ENCODE measurements around the gene SLC46A3. TPM values are rescaled to one million over a fixed set of nuclear protein-coding genes. Genes with fewer than 3 reads are reported as not detected.
"Not testable (repeated sequence)": the region's sequence is repeated elsewhere in the genome, so short reads cannot be mapped to it uniquely, and the experiment has no call there.

SLC46A3 gene
- total and polyA plus RNA-seq, 7 donors, result 6.7 to 25.6 (median 14.5) TPM

DNA sequence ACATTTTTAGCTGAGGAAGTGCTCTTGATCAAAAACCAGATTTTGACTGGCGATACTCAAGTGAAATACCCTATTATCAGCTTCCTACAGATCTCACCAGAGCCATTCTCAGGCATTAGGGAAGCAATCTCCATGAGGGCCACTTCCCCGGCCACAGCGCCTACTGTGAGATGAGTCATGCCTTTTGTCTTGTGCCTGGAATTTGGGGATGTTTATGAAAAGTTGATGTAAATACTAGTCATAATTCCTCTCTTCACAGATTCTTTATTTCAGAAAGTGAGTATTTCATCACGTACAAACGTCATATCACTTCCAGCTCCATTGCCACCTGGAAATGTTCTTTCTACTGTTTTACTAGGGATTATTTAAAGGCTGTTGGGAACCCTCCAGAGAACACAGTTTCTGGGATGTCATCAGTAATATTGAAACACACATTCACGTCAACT lies 25.3 kb upstream of the SLC46A3 start:
- Histone ChIP-seq H3K36me3 (no peaks in the 10 kb centered on the region), H3K27me3 (no peaks in the 10 kb centered on the region), H3K4me3 (no peak overlapping the region), H3K27ac (peak overlapping the region in 2 of 4 donors; percentile 17 to 24), H3K4me1 (no peaks in the 10 kb centered on the region), H3K9me3 (no peaks in the 10 kb centered on the region)
- peak in 1 of 4 donors; percentile 54 for TF ChIP-seq POLR2AphosphoS5 (IDR thresholded peaks at IDR 0.05)
- no peak for TF ChIP-seq CTCF (IDR thresholded peaks at IDR 0.05)
- TF ChIP-seq EP300 (IDR thresholded peaks at IDR 0.05), result peak in 1 of 4 donors; percentile 30
- no peak for TF ChIP-seq POLR2A (IDR thresholded peaks at IDR 0.05)
- intact Hi-C loops (cut with DNase I), result no loop called here
- no peak for DNase-seq
- WGBS, 2 donors, result 68 to 78% methylated on average over 6 of the region's 6 CpGs

GRCh38 chr13:28743499-28744083 lies 24.8 kb upstream of the SLC46A3 start:
- Histone ChIP-seq H3K9me3 (no peaks in the 10 kb centered on the region), H3K4me1 (no peaks in the 10 kb centered on the region), H3K4me3 (no peak overlapping the region), H3K27ac (peak overlapping the region in 1 of 4 donors; percentile 24), H3K27me3 (no peaks in the 10 kb centered on the region), H3K36me3 (no peaks in the 10 kb centered on the region)
- intact Hi-C loops (cut with DNase I), result no loop called here
- DNase-seq, result no peak
- TF ChIP-seq POLR2AphosphoS5 (IDR thresholded peaks at IDR 0.05) (no peak), EP300 (IDR thresholded peaks at IDR 0.05) (no peak), POLR2A (IDR thresholded peaks at IDR 0.05) (no peak), CTCF (IDR thresholded peaks at IDR 0.05) (no peak)
- WGBS, 2 donors, result 77 to 85% methylated on average over 4 of the region's 4 CpGs

DNA sequence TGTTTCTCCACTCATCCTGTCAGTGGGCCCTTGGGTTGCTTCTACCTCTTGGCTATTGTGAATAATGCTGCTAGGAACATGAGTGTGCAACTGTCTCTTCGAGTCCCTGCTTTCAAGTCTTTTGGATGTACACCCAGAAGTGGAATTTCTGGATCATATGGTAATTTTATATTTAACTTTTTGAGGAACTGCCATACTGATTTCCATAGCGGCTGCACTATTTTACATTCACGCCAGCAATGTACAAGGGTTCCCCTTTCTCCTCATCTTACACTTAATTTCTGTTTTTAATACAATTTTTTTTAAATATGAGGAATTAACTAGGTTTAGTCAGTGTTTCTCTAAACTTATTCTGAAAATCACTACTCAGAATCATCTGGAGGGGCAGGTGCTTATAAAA lies 24.2 kb upstream of the SLC46A3 start:
- no peaks in the 10 kb centered on the region for H3K27me3 ChIP-seq
- no peaks in the 10 kb centered on the region for H3K36me3 ChIP-seq
- H3K9me3 ChIP-seq, result no peaks in the 10 kb centered on the region
- intact Hi-C loops (cut with DNase I), result no loop called here
- H3K4me3 ChIP-seq, result no peak overlapping the region
- no peaks in the 10 kb centered on the region for H3K4me1 ChIP-seq
- DNase-seq, result no peak
- H3K27ac ChIP-seq, result peak overlapping the region in 1 of 4 donors; percentile 24
- TF ChIP-seq POLR2AphosphoS5 (IDR thresholded peaks at IDR 0.05), result no peak
- TF ChIP-seq CTCF (IDR thresholded peaks at IDR 0.05), result no peak
- TF ChIP-seq POLR2A (IDR thresholded peaks at IDR 0.05), result no peak
- TF ChIP-seq EP300 (IDR thresholded peaks at IDR 0.05), result no peak
- WGBS, 2 donors, result 87 to 88% methylated on average over 3 of the region's 3 CpGs

GRCh38 chr13:28742445-28742844 lies 23.7 kb upstream of the SLC46A3 start:
- H3K27ac ChIP-seq; intact Hi-C loops (cut with DNase I); H3K4me1 ChIP-seq; H3K9me3 ChIP-seq; H3K27me3 ChIP-seq; DNase-seq; H3K4me3 ChIP-seq; H3K36me3 ChIP-seq: not testable (repeated sequence)
- WGBS, 2 donors, result 87 to 90% methylated on average over 11 of the region's 11 CpGs

DNA sequence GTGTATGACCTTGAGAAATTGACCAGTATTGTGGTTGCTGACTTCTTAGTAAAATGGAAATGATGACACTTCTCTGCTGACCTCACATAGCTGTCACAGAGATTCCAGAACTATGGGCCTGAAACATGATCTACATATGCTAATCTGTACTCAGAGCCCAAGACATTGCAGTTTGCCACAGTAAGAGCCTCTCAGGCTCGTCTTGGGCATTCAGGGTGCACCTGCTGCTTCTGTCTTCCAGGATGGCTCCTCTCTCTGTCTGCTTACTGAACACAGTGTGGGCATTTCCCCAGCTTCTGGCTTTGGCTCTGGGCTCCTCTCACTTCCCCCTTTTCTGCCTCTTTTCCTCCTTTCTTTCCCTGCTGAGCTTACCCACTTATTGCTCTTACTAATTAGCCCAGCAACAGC lies 22.3 kb upstream of the SLC46A3 start:
- Histone ChIP-seq H3K4me1 (no peaks in the 10 kb centered on the region), H3K27me3 (no peaks in the 10 kb centered on the region), H3K27ac (no peak overlapping the region), H3K9me3 (no peaks in the 10 kb centered on the region), H3K36me3 (no peaks in the 10 kb centered on the region), H3K4me3 (no peak overlapping the region)
- TF ChIP-seq POLR2AphosphoS5 (IDR thresholded peaks at IDR 0.05), result no peak
- TF ChIP-seq CTCF (IDR thresholded peaks at IDR 0.05), result no peak
- no peak for TF ChIP-seq POLR2A (IDR thresholded peaks at IDR 0.05)
- TF ChIP-seq EP300 (IDR thresholded peaks at IDR 0.05), result no peak
- intact Hi-C loops (cut with DNase I), result no loop called here
- no peak for DNase-seq
- WGBS, 2 donors, result 30 to 33% methylated on average over 1 of the region's 1 CpG
